PFSK-1 (cell line): ENCODE data around the gene CYSLTR2.

ENCODE experiments used
- FOXP2 ChIP-seq: optimal IDR thresholded peaks from 2 replicates; pipeline ENCODE3; 2011; ENCODE audit warnings: borderline replicate concordance, control low read depth, inconsistent platforms; ENCODE audit not compliant: insufficient read depth; ENCODE audit errors: extremely low read length, extremely low read depth
- POLR2AphosphoS5 ChIP-seq: IDR thresholded peaks from 2 replicates; pipeline ENCODE4 v1.6.1; 2012; ENCODE audit warnings: low read depth, mild to moderate bottlenecking, control low read depth, low read length, moderate library complexity
- REST ChIP-seq, 2 experiments: IDR thresholded peaks; 2 replicates each; pipeline versions ENCODE4 v1.6.1 to v1.8.0; 2011 to 2012; ENCODE audit warnings: low read depth in 2 of 2, low read length in 2 of 2, control low read depth in 1 of 2, inconsistent platforms in 1 of 2, mild to moderate bottlenecking in 1 of 2, moderate library complexity in 1 of 2; ENCODE audit not compliant: insufficient read depth in 1 of 2
- SIN3A ChIP-seq: IDR thresholded peaks from 2 replicates; pipeline ENCODE4 v1.6.1; 2012; ENCODE audit warnings: mild to moderate bottlenecking, low read length, moderate library complexity, borderline replicate concordance; ENCODE audit not compliant: insufficient read depth
- TAF1 ChIP-seq: IDR thresholded peaks from 2 replicates; pipeline ENCODE4 v1.6.1; 2012; ENCODE audit warnings: low read length, control low read depth, borderline replicate concordance; ENCODE audit not compliant: insufficient read depth

The CYSLTR2 gene

DNA sequence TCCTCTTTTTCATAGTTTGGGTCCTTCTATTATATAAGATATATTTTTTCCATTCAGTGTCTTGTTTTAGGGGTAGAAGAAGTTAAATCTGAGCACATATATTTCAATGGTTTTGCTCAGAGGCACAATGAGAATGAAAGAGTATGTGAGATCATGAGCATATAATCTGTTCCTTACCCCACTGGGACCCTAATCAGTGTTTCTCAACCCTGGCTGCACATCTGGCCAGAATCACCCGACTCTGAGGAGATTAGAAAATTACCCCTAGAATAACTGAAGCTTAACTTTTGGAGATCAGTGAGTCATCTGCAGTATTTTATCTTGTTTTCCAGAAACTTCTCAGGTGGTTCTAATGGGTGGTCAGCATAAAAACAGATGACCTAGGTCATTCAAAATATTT is 782 bp downstream of the CYSLTR2 start:
- TF ChIP-seq POLR2AphosphoS5 (no peak), FOXP2 (no peak), SIN3A (no peak), TAF1 (no peak), REST (IDR thresholded peaks at IDR 0.05; ENCODE audit: insufficient read depth in 1 of 2, low read depth in 2 of 2, low read length in 2 of 2) (no peak)

GRCh38 chr13:48655291-48655690 is 1.6 kb downstream of the CYSLTR2 start:
- TF ChIP-seq TAF1 = no peak
- TF ChIP-seq REST (IDR thresholded peaks at IDR 0.05; ENCODE audit: insufficient read depth in 1 of 2, low read depth in 2 of 2, low read length in 2 of 2) = no peak
- TF ChIP-seq FOXP2 = no peak
- TF ChIP-seq POLR2AphosphoS5 = no peak
- no peak for TF ChIP-seq SIN3A

GRCh38 chr13:48656608-48657007 is 2.9 kb downstream of the CYSLTR2 start:
- TF ChIP-seq POLR2AphosphoS5 (no peak), REST (IDR thresholded peaks at IDR 0.05; ENCODE audit: insufficient read depth in 1 of 2, low read depth in 2 of 2, low read length in 2 of 2) (no peak), TAF1 (no peak), SIN3A (no peak), FOXP2 (no peak)

DNA sequence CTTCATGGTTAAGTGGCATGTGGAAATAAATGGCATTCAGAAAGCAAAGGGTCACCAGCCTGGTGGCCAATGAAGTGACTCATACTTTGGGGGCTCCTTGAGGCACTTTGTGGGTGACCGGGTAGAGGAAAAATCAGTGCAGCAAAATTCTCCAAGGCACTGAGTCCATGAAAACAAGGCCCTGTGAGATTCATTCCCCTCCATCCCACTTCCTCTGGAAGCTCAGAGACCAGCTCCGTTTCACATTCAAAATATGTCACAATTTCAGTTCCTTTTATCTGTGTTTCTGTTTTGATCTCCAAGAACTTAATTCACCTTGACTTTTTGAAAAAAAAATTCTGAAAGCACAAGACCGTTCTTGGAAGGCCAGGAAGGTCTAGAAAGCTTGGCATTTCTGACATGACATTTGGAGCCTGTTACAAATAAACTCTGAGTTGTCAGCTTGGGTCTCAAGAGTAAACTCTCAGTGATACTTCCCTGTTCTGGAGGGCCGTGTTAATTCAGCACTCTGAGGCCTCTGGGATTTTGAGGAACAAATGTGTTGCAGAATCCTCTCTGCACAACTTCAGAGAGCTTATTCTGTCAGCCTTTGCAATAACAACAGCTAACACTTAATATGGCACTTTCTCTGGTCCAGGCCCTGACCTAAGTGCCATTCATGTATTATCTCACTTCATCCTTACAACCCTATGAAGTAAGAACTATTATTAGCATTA is 6.8 kb downstream of the CYSLTR2 start:
- no peak for TF ChIP-seq REST (IDR thresholded peaks at IDR 0.05; ENCODE audit: insufficient read depth in 1 of 2, low read depth in 2 of 2, low read length in 2 of 2)
- no peak for TF ChIP-seq SIN3A
- TF ChIP-seq FOXP2 = no peak
- no peak for TF ChIP-seq POLR2AphosphoS5
- TF ChIP-seq TAF1 = no peak

DNA sequence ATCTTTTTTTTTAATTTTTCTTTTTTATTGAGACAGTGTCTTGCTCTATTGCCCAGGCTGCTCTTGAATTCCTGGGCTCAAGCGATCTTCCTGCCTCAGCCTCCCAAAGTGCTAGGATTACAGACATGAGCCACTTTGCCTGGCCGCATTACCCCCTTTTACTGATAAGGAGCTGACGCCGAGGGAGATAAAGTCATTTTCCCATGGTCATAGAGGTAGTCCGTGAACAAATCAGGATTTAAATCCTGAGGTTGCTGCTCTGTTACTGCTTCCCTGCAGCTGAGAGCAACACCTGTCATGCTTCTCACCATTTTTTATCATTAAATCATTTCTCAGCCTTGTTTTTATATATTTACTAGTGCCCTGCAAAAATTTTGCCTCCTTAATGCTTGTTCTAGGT is 7.4 kb downstream of the CYSLTR2 start:
- TF ChIP-seq FOXP2 (no peak), TAF1 (no peak), POLR2AphosphoS5 (no peak), REST (IDR thresholded peaks at IDR 0.05; ENCODE audit: insufficient read depth in 1 of 2, low read depth in 2 of 2, low read length in 2 of 2) (no peak), SIN3A (no peak)
